Erythroblast (primary cell): ENCODE measurements around the gene TUBB2B.

Source experiments
- GATA1 ChIP-seq: IDR thresholded peaks from 2 replicates; pipeline ENCODE4 v1.6.1; 2011; ENCODE audit warnings: low read depth, mild to moderate bottlenecking, control low read depth, low read length, moderate library complexity
- POLR2A ChIP-seq: IDR thresholded peaks from 2 replicates; pipeline ENCODE4 v1.6.1; 2011; ENCODE audit warnings: mild to moderate bottlenecking, low read length

DNA sequence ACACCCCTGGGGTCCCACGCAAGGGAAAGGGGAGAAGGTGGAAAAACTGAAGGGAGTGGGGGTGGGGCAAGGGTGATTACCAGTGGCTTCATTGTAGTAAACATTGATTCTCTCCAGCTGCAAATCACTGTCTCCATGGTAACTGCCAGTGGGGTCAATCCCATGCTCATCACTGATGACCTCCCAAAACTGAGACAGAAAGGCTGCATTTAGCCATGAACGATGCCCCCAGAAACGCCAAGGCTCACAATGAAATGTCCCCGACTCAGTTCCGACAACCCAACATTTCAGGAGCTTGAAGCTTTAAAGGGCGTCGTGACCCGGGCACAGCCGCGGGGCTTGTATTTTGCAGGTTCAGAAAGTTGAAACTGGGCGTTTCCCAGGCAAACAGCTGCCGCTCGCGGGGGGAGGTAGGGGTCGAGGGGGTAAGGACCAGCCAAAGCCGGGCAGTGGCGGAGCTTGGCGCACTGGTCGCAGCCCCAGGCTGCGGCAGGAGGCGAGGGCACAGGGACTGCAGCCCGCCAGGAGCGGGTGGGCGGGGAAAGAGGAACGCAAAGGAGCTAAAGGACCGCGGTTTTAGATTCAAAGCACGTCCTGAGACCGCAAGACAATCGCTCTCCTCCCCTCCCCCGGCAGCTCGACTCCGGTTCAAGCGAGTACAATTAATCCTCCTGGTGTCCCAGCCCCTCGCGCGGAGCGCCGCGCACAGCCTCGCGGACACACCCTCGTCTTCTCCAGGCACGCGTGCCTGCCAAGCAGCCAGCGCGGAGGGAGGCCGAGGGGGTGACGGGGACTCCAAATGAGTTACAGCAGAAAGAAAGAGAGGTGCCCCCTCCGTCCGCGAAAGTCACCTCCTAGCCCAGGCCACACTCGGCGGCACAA lies 731 bp downstream of the TUBB2B start:
- no peak for TF ChIP-seq POLR2A
- no peak for TF ChIP-seq GATA1
